Effector memory CD4-positive, alpha-beta T cell (primary cell): ENCODE results near the gene OXER1.

Experiments used
- DNase-seq, 3 donors: peaks; one replicate each; pipeline ENCODE4 v3.0.0-alpha.2; 2020
- H3K27ac ChIP-seq: 2 replicates; pipeline ENCODE4 v1.7.0; 2013; ENCODE audit warnings: mild to moderate bottlenecking, low read length, moderate library complexity; ENCODE audit not compliant: insufficient read depth, poor library complexity, severe bottlenecking
- H3K27me3 ChIP-seq: replicated peaks from 2 replicates; pipeline ENCODE4 v1.7.0; 2013; ENCODE audit warnings: mild to moderate bottlenecking, low read length; ENCODE audit not compliant: insufficient read depth, control insufficient read depth, poor library complexity, severe bottlenecking
- H3K36me3 ChIP-seq: 2 replicates; pipeline ENCODE4 v1.7.0; 2013; ENCODE audit warnings: mild to moderate bottlenecking, low read length, moderate library complexity; ENCODE audit not compliant: control insufficient read depth, insufficient read depth
- H3K4me1 ChIP-seq: 2 replicates; pipeline ENCODE4 v1.7.0; 2013; ENCODE audit warnings: low read length, mild to moderate bottlenecking; ENCODE audit not compliant: control insufficient read depth, insufficient read depth, poor library complexity, severe bottlenecking
- H3K4me3 ChIP-seq: 2 replicates; pipeline ENCODE4 v1.7.0; 2013; ENCODE audit warnings: low read length, low read depth, mild to moderate bottlenecking; ENCODE audit not compliant: insufficient read depth, poor library complexity, severe bottlenecking
- H3K9me3 ChIP-seq: 2 replicates; pipeline ENCODE4 v1.7.0; 2013; ENCODE audit warnings: mild to moderate bottlenecking, low read length, moderate library complexity; ENCODE audit not compliant: control insufficient read depth

Gene OXER1

GRCh38 chr2:42804338-42804737 lies 40.4 kb upstream of the OXER1 start:
- no peaks in the 10 kb centered on the region for H3K9me3 ChIP-seq
- H3K4me3 ChIP-seq, result no peak overlapping the region
- no peaks in the 10 kb centered on the region for H3K4me1 ChIP-seq
- no peak for DNase-seq
- H3K27ac ChIP-seq, result no peak overlapping the region
- H3K27me3 ChIP-seq, result no peaks in the 10 kb centered on the region
- H3K36me3 ChIP-seq, result no peaks in the 10 kb centered on the region

- no peak overlapping the region for H3K4me3 ChIP-seq
- no peaks in the 10 kb centered on the region for H3K9me3 ChIP-seq
These were observed 38.2 kb upstream of the OXER1 start for GRCh38 chr2:42802150-42802549.

GRCh38 chr2:42801381-42801780 lies 37.4 kb upstream of the OXER1 start:
- H3K4me3 ChIP-seq, result no peak overlapping the region
- no peaks in the 10 kb centered on the region for H3K4me1 ChIP-seq
- no peak for DNase-seq
- H3K9me3 ChIP-seq, result no peaks in the 10 kb centered on the region
- H3K27me3 ChIP-seq, result no peaks in the 10 kb centered on the region
- no peaks in the 10 kb centered on the region for H3K36me3 ChIP-seq
- no peak overlapping the region for H3K27ac ChIP-seq

More at GRCh38 chr2:42802150-42802549, 38.2 kb upstream of the OXER1 start:
- H3K36me3 ChIP-seq, result no peaks in the 10 kb centered on the region
- no peak overlapping the region for H3K27ac ChIP-seq
- no peaks in the 10 kb centered on the region for H3K27me3 ChIP-seq
- H3K4me1 ChIP-seq, result no peaks in the 10 kb centered on the region
- DNase-seq, result no peak

- no peaks in the 10 kb centered on the region for H3K27me3 ChIP-seq
- no peaks in the 10 kb centered on the region for H3K4me1 ChIP-seq
- DNase-seq, result no peak
- H3K4me3 ChIP-seq, result no peak overlapping the region
- no peak overlapping the region for H3K27ac ChIP-seq
- no peaks in the 10 kb centered on the region for H3K9me3 ChIP-seq
- no peaks in the 10 kb centered on the region for H3K36me3 ChIP-seq
These were observed 37.0 kb upstream of the OXER1 start for GRCh38 chr2:42800981-42801380.

- H3K36me3 ChIP-seq, result no peaks in the 10 kb centered on the region
- H3K27me3 ChIP-seq, result no peaks in the 10 kb centered on the region
- no peaks in the 10 kb centered on the region for H3K4me1 ChIP-seq
- no peak for DNase-seq
- H3K4me3 ChIP-seq, result no peak overlapping the region
- H3K9me3 ChIP-seq, result no peaks in the 10 kb centered on the region
- no peak overlapping the region for H3K27ac ChIP-seq
These were observed 36.6 kb upstream of the OXER1 start for GRCh38 chr2:42800461-42800962.

GRCh38 chr2:42799881-42800280 lies 35.9 kb upstream of the OXER1 start:
- no peaks in the 10 kb centered on the region for H3K36me3 ChIP-seq
- no peaks in the 10 kb centered on the region for H3K9me3 ChIP-seq
- no peaks in the 10 kb centered on the region for H3K27me3 ChIP-seq
- H3K27ac ChIP-seq, result no peak overlapping the region
- H3K4me1 ChIP-seq, result no peaks in the 10 kb centered on the region
- no peak for DNase-seq
- no peak overlapping the region for H3K4me3 ChIP-seq

GRCh38 chr2:42797281-42797680 lies 33.3 kb upstream of the OXER1 start:
- H3K36me3 ChIP-seq, result no peaks in the 10 kb centered on the region
- no peak for DNase-seq
- no peak overlapping the region for H3K27ac ChIP-seq
- H3K4me3 ChIP-seq, result no peak overlapping the region
- H3K27me3 ChIP-seq, result peaks cover 15% of the 10 kb centered on the region
- H3K9me3 ChIP-seq, result no peaks in the 10 kb centered on the region
- H3K4me1 ChIP-seq, result peaks cover 9% of the 10 kb centered on the region

- no peak for DNase-seq
- Histone ChIP-seq H3K4me3 (no peak overlapping the region), H3K27ac (no peak overlapping the region), H3K4me1 (peaks cover 13% of the 10 kb centered on the region), H3K27me3 (peaks cover 15% of the 10 kb centered on the region), H3K9me3 (no peaks in the 10 kb centered on the region), H3K36me3 (no peaks in the 10 kb centered on the region)
These were observed 32.7 kb upstream of the OXER1 start for GRCh38 chr2:42796427-42797248.

- Histone ChIP-seq H3K9me3 (no peaks in the 10 kb centered on the region), H3K27ac (no peak overlapping the region), H3K36me3 (no peaks in the 10 kb centered on the region), H3K27me3 (peaks cover 15% of the 10 kb centered on the region), H3K4me3 (no peak overlapping the region), H3K4me1 (peaks cover 13% of the 10 kb centered on the region)
- no peak for DNase-seq
These were observed 31.9 kb upstream of the OXER1 start for GRCh38 chr2:42795841-42796301.

- peaks cover 15% of the 10 kb centered on the region for H3K27me3 ChIP-seq
- DNase-seq, result no peak
- no peaks in the 10 kb centered on the region for H3K36me3 ChIP-seq
- H3K27ac ChIP-seq, result no peak overlapping the region
- no peaks in the 10 kb centered on the region for H3K9me3 ChIP-seq
- H3K4me3 ChIP-seq, result no peak overlapping the region
- H3K4me1 ChIP-seq, result peaks cover 13% of the 10 kb centered on the region
These were observed 31.3 kb upstream of the OXER1 start for GRCh38 chr2:42795275-42795674.
